ENCODE data around the gene DNAH3.

The DNAH3 gene

DNA sequence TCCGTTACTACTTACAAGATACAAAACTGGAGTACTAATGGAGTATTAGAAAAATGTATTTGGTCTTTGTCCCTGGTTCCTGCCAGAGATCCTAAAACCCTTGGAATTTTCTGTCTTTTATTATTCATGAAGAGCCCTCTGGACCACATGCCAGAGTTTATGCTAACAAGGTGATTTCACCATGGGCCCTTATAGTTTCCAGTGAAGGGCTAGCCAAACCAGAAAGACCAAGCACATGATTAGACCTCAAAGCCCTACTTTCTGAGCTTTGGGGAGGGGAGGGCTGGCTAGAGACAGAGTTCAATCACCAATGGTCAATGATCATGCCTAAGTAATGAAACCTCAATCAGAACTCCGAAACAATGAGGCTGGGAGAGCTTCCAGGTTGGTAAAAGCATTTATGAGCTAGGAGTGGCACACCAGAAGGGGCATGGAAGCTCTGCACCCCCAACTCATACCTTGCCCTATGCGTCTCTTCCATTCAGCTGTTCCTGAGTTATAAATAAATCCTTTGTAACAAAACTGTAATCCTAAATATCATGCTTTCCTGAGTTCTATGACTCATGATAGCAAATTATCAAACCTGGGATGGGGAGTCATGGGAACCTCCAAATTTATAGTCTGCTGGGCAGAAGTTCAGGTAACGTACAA is 260.9 kb downstream of the DNAH3 start:
- Histone ChIP-seq H3K27me3 (ENCODE audit: insufficient read depth, low read length, poor library complexity, severe bottlenecking) (no peaks in the 10 kb centered on the region), H3K9ac (ENCODE audit: low read depth, low read length, poor library complexity, severe bottlenecking) (no peak overlapping the region), H3K9me2 (replicated peaks; ENCODE audit: low read depth, low read length) (no peaks in the 10 kb centered on the region), H4K20me1 (ENCODE audit: insufficient read depth, low read length, poor library complexity, severe bottlenecking) (peaks cover under 1% of the 10 kb centered on the region), H2AFZ (ENCODE audit: low read length) (no peak overlapping the region), H3K36me3 (ENCODE audit: insufficient read depth, low read length) (peaks cover 2% of the 10 kb centered on the region; the same call in 1 of the 2 replicates), H3K4me2 (ENCODE audit: low read depth, low read length, poor library complexity, severe bottlenecking) (no peak overlapping the region), H3F3A (ENCODE audit: low read depth) (no peaks in the 10 kb centered on the region), H3K79me2 (ENCODE audit: insufficient read depth, low read length) (peaks cover 59% of the 10 kb centered on the region), H3K4me3 (ENCODE audit: low read length, poor library complexity, severe bottlenecking) (no peak overlapping the region), H3K9me3 (ENCODE audit: insufficient read depth, low read depth, low read length) (no peaks in the 10 kb centered on the region), H3K4me1 (ENCODE audit: insufficient read depth, low read length, poor library complexity, severe bottlenecking) (no peaks in the 10 kb centered on the region)
- no peak for TF ChIP-seq EZH2phosphoT487 (IDR thresholded peaks at IDR 0.05; ENCODE audit: borderline replicate concordance)
- TF ChIP-seq, protein P1, sequence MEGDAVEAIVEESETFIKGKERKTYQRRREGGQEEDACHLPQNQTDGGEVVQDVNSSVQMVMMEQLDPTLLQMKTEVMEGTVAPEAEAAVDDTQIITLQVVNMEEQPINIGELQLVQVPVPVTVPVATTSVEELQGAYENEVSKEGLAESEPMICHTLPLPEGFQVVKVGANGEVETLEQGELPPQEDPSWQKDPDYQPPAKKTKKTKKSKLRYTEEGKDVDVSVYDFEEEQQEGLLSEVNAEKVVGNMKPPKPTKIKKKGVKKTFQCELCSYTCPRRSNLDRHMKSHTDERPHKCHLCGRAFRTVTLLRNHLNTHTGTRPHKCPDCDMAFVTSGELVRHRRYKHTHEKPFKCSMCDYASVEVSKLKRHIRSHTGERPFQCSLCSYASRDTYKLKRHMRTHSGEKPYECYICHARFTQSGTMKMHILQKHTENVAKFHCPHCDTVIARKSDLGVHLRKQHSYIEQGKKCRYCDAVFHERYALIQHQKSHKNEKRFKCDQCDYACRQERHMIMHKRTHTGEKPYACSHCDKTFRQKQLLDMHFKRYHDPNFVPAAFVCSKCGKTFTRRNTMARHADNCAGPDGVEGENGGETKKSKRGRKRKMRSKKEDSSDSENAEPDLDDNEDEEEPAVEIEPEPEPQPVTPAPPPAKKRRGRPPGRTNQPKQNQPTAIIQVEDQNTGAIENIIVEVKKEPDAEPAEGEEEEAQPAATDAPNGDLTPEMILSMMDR (conservative IDR thresholded peaks at IDR 0.05; ENCODE audit: low read length) = no peak

DNA sequence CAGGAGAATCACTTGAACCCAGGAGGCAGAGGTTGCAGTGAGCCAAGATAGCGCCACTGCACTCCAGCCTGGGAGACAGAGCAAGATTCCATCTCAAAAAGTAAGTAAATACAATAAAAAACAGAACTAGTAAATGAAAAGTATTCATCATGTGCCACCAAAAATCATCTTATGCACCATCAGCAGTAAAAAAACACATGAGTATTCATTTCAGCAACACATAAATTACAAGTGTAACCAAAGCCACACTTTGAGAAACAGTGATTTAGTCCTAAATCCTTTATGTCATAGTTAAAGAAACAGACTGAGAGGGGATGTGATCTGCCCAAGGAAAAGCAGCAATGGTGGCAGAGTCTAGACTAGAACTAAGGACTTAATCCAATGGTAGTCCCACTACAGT is 263.4 kb downstream of the DNAH3 start:
- no peak overlapping the region for H2AFZ ChIP-seq (ENCODE audit: low read length)
- no peaks in the 10 kb centered on the region for H3K9me2 ChIP-seq (replicated peaks; ENCODE audit: low read depth, low read length)
- H3K79me2 ChIP-seq (ENCODE audit: insufficient read depth, low read length) = peaks cover 48% of the 10 kb centered on the region
- 0 out of 2 replicates have a peak, but pooled peaks cover 10% of the 10 kb centered on the region for H3F3A ChIP-seq (ENCODE audit: low read depth)
- H3K36me3 ChIP-seq (ENCODE audit: insufficient read depth, low read length) = peaks cover 2% of the 10 kb centered on the region; the same call in 1 of the 2 replicates
- H3K9me3 ChIP-seq (ENCODE audit: insufficient read depth, low read depth, low read length) = no peaks in the 10 kb centered on the region
- no peak for TF ChIP-seq EZH2phosphoT487 (IDR thresholded peaks at IDR 0.05; ENCODE audit: borderline replicate concordance)
- TF ChIP-seq, protein P1 (conservative IDR thresholded peaks at IDR 0.05; ENCODE audit: low read length) = no peak
- no peaks in the 10 kb centered on the region for H3K27me3 ChIP-seq (ENCODE audit: insufficient read depth, low read length, poor library complexity, severe bottlenecking)
- H3K4me2 ChIP-seq (ENCODE audit: low read depth, low read length, poor library complexity, severe bottlenecking) = no peak overlapping the region
- H4K20me1 ChIP-seq (ENCODE audit: insufficient read depth, low read length, poor library complexity, severe bottlenecking) = peaks cover 4% of the 10 kb centered on the region
- H3K4me3 ChIP-seq (ENCODE audit: low read length, poor library complexity, severe bottlenecking) = no peak overlapping the region
- peaks cover 14% of the 10 kb centered on the region for H3K4me1 ChIP-seq (ENCODE audit: insufficient read depth, low read length, poor library complexity, severe bottlenecking)
- H3K9ac ChIP-seq (ENCODE audit: low read depth, low read length, poor library complexity, severe bottlenecking) = no peak overlapping the region

DNA sequence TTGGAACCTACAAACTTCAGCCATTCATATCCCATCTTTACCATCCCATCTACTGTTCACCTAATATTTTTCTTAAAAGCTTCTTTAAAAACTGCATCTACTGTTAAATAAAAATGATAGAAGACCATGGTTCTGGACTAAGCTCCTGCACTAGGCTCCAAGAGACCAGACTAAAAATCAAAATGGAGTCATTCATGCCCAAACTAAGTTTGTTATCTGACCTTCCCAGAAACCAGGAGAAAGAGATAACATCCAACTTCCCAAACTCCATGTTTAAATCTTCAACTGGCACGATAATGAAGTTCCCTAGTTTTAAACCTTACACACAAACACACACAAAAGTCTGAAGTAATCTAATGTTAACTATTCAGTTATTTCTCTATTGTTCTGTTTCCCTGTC is 264.3 kb downstream of the DNAH3 start:
- Histone ChIP-seq H3K4me3 (ENCODE audit: low read length, poor library complexity, severe bottlenecking) (no peak overlapping the region), H3K9ac (ENCODE audit: low read depth, low read length, poor library complexity, severe bottlenecking) (no peak overlapping the region), H2AFZ (ENCODE audit: low read length) (no peak overlapping the region), H3K4me2 (ENCODE audit: low read depth, low read length, poor library complexity, severe bottlenecking) (no peak overlapping the region), H3K9me2 (replicated peaks; ENCODE audit: low read depth, low read length) (no peaks in the 10 kb centered on the region), H3K27me3 (ENCODE audit: insufficient read depth, low read length, poor library complexity, severe bottlenecking) (no peaks in the 10 kb centered on the region), H4K20me1 (ENCODE audit: insufficient read depth, low read length, poor library complexity, severe bottlenecking) (peaks cover 4% of the 10 kb centered on the region), H3K4me1 (ENCODE audit: insufficient read depth, low read length, poor library complexity, severe bottlenecking) (peaks cover 14% of the 10 kb centered on the region), H3K9me3 (ENCODE audit: insufficient read depth, low read depth, low read length) (no peaks in the 10 kb centered on the region), H3F3A (ENCODE audit: low read depth) (0 out of 2 replicates have a peak, but pooled peaks cover 10% of the 10 kb centered on the region), H3K36me3 (ENCODE audit: insufficient read depth, low read length) (peaks cover 2% of the 10 kb centered on the region; the same call in 1 of the 2 replicates), H3K79me2 (ENCODE audit: insufficient read depth, low read length) (peaks cover 44% of the 10 kb centered on the region)
- TF ChIP-seq, protein P1 (conservative IDR thresholded peaks at IDR 0.05; ENCODE audit: low read length) = no peak
- no peak for TF ChIP-seq EZH2phosphoT487 (IDR thresholded peaks at IDR 0.05; ENCODE audit: borderline replicate concordance)

Measured in Loucy (cell line).